GM18507 (cell line): Measurements from ENCODE around the gene SLC9A9.

ENCODE experiments used
- DNase-seq: peaks from one replicate; pipeline ENCODE4 v3.0.0; 2011; ENCODE audit warnings: low read depth; ENCODE audit not compliant: insufficient read length; ENCODE audit errors: extremely low spot score
- FAIRE-seq: peaks from 2 replicates; lab custom pipeline; 2011; peaks lifted over from hg19 to GRCh38; lab: Jason Lieb, UNC

SLC9A9 gene

DNA sequence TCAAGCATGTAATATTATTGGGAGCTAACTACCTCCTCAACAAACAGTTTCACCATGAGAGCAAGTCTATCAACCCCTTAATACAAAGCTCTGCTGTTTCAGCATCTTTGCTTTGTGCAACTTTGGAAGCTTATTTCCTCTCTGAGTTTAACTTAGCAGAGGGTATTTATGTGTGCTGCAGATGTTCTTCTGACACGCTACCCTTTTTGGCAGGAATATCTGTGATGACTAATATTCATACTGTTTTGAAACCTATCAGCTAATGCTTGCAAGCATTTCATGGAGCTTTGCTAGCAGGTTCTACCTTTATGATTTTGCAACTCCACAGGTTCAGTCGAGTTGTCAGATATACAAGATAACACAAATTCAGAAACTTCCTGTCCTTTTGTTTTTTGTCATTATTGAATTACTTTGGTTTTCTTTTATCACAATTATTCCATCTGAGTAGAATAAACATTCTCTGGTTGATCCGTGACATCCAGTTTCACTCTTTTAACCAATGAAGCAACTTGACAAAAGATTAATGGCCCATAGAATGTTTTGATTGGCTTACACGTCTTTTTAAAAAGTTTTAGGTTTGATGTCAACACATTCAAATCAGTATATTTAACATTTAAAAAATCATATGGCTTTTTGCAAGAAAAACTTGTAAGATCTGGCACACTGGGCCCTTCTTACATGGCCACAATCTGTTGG lies 1.7 kb upstream of the SLC9A9 start:
- peak; percentile 68 for FAIRE-seq
- DNase-seq = no peak

- FAIRE-seq (no peak), DNase-seq (no peak)
Measured at GRCh38 chr3:143848704-143849103, 436 bp upstream of the SLC9A9 start.

GRCh38 chr3:143843587-143843986 lies 4.7 kb downstream of the SLC9A9 start:
- FAIRE-seq (no peak), DNase-seq (no peak)

DNA sequence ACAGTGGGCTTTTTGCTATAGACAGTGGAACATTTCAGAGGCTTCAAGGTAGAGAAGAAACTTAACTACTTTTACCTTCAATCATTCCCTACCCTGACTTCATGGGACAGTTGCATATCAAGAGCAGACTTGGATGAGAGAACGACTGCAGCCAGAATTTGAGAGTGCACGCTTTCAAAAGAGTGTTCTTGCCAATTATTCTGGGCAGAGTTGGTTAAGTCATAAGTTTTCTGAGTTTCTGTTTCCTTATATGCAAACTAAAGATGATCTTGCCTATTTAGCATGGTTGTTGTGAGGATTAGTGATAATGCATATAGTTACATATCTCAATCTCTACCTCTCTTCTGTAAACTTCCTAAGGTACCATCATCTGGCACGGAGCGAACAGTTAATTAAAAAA lies 7.6 kb downstream of the SLC9A9 start:
- DNase-seq (no peak), FAIRE-seq (no peak)

DNA sequence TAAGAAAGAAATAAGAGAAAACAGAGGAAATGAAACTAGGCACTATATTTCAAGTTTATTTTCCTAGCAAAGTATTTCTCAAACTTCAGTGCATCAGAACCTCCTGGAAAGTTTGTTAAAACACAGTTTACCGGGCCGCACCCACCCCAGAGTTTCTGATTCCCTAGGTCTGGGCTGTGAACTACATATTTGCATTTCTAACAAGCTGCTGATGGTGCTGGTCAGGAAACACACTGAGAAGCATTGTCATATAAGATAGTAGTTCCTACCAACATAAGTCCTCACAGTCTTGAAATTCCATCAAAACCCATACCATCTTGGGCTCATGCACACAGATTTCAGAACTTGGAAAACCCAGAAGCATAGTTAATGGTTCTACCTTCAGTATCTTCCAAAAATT lies 8.3 kb downstream of the SLC9A9 start:
- FAIRE-seq (no peak), DNase-seq (no peak)

DNA sequence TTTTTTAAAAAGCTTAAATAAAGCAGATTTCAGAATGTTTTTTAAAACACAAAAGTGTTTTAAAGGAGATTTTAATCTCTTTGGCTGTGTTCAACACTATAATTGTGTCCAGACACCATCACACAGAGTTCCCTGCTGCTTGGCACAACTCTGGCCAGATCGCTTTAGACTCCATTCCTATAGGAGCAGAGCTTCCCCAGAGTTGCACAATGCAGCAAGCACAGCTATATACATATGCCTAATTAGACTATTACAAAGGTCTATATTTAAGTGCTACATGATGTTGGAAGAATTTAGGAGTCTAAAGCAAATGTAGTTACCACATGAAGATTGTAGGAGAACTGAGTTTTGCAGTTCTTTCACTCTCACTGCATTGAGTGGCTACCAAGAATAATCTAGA lies 11.2 kb downstream of the SLC9A9 start:
- FAIRE-seq = no peak

DNA sequence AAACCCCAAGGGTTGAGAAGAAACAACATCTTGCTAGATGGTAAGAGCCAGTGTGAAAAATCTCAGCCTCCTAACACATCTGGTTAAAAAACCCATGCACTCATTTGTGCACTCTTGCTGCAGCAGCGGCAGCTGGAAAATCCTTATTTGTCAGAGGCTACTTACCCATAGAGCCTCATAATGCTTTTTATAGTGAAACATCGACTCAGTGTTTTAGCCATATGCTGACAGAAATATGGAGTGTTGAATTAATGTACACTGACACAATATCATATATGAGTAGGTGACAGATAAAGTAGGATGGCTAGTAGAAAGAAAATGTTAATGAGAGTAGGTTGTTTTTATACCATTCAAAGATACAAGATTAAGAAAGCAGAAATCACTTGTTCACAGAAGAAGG lies 13.0 kb downstream of the SLC9A9 start:
- DNase-seq = no peak
- FAIRE-seq = no peak

More for the DNA sequence above, 11.2 kb downstream of the SLC9A9 start:
- no peak for DNase-seq

- FAIRE-seq = peak; percentile 78
- DNase-seq = no peak
Measured at GRCh38 chr3:143832433-143832832, 15.8 kb downstream of the SLC9A9 start.

- no peak for FAIRE-seq
- no peak for DNase-seq
Measured at GRCh38 chr3:143831994-143832393, 16.3 kb downstream of the SLC9A9 start.

- FAIRE-seq = peak; percentile 86
- no peak for DNase-seq
Measured at GRCh38 chr3:143831208-143831607, 17.1 kb downstream of the SLC9A9 start.

GRCh38 chr3:143830786-143831185 lies 17.5 kb downstream of the SLC9A9 start:
- DNase-seq (no peak), FAIRE-seq (no peak)

- FAIRE-seq = peak; percentile 5
Measured at GRCh38 chr3:143830063-143830462, 18.2 kb downstream of the SLC9A9 start.

DNA sequence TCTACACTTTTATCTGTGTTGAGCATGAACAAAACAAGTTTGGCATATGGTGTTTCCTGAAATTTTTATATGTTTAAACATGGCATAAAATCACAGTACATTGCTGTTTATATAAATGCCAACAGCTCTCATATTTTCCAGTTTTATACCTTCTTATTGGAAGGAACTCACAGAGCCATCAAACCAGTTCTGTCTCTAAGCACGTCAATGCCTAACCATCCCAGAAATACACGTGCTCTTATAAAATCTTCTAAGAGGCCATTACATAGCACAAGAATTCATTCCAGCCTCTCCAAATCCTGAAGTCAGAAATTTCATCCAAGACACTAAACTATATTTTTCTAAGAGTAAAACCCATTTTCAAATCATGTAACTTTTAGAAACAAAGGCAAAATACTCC lies 20.8 kb downstream of the SLC9A9 start:
- DNase-seq (no peak), FAIRE-seq (no peak)

More at GRCh38 chr3:143830063-143830462, 18.2 kb downstream of the SLC9A9 start:
- no peak for DNase-seq

- FAIRE-seq (no peak), DNase-seq (no peak)
Measured at GRCh38 chr3:143826296-143826695, 22.0 kb downstream of the SLC9A9 start.

DNA sequence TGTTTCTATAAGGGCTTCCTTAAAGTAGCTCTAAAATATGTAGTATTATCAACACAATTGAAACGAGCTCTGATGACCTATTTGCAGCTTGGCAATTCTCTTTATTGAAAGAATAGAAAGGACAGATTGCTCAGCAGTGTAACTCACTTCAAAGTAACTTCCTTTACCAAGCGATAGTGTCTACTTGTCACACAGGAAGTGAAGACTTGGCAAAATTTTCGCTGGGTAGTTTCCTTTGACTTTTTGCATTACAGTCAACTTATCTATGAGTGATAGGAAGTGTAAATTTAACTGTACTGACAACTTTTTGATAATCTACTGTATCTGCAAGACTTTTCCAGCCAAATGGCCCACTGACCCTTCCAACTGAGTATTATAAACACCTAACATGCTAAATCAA lies 22.8 kb downstream of the SLC9A9 start:
- DNase-seq = no peak
- FAIRE-seq = peak; percentile 77

GRCh38 chr3:143824735-143825385 lies 23.4 kb downstream of the SLC9A9 start:
- DNase-seq = no peak
- FAIRE-seq = no peak

DNA sequence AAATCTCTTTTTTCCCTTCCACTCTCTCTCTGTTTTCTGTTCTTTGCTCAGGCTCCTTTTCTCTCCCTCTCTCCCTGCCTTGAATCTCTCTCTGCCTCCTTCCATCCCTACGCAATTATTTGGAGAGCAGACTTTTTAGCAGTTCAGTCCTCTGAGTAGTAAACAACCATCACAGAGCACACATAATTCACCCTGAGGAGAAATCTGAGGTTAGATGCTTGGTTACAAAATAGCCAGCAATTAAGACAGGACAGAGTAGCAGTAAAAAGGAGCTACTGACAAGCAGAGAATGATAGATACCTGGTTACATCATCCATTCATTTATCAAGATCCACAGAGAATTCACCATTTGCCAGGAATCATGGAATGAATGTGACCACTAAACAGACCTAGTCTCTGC lies 25.5 kb downstream of the SLC9A9 start:
- FAIRE-seq (no peak), DNase-seq (no peak)

GRCh38 chr3:143822374-143822773 lies 25.9 kb downstream of the SLC9A9 start:
- no peak for FAIRE-seq

GRCh38 chr3:143821862-143822261 lies 26.4 kb downstream of the SLC9A9 start:
- no peak for DNase-seq
- FAIRE-seq = no peak

More at GRCh38 chr3:143822374-143822773, 25.9 kb downstream of the SLC9A9 start:
- DNase-seq = no peak

- FAIRE-seq (no peak), DNase-seq (no peak)
Measured at GRCh38 chr3:143820466-143821221, 27.6 kb downstream of the SLC9A9 start.

GRCh38 chr3:143819890-143820289 lies 28.4 kb downstream of the SLC9A9 start:
- FAIRE-seq (no peak), DNase-seq (no peak)
